ENCODE data around the gene MAP4K4. TPM values are rescaled to one million over a fixed set of nuclear protein-coding genes. Genes with fewer than 3 reads are reported as not detected.

The MAP4K4 gene
- total RNA-seq, 4 donors from 2014 or later, result 40.0 to 85.5 (median 59.5) TPM

- no peak for DNase-seq
- Histone ChIP-seq H3K36me3 (no peaks in the 10 kb centered on the region), H3K9me3 (no peaks in the 10 kb centered on the region), H3K4me3 (no peak overlapping the region), H3K4me1 (peaks cover 55 to 74% of the 10 kb centered on the region in 2 donors), H3K27me3 (no peaks in the 10 kb centered on the region), H3K27ac (peak overlapping the region in 3 of 4 donors; percentile 79 to 90 (median 84))
- intact Hi-C loops (cut with DNase I; ENCODE audit: low total_unique reads), result loop anchor here (2.0 kb wide), 1 partner anchor 35 kb away; the partner anchor contains the start of gene MAP4K4
- in situ Hi-C loops (cut with MboI; ENCODE audit: low sequenced_read_pairs in 4 of 4), result no loop called here
- ATAC-seq, result no peak
- TF ChIP-seq POLR2A (IDR thresholded peaks at IDR 0.05), result no peak
- TF ChIP-seq CTCF (IDR thresholded peaks at IDR 0.05 in 4 of 5, conservative IDR thresholded peaks at IDR 0.05 in 1 of 5), result no peak
These were observed 33.9 kb downstream of the MAP4K4 start for GRCh38 chr2:101731221-101732054.

- intact Hi-C loops (cut with DNase I; ENCODE audit: low total_unique reads), result loop anchor here (2.0 kb wide), 1 partner anchor 35 kb away; the partner anchor contains the start of gene MAP4K4
- ATAC-seq (no peak), DNase-seq (no peak)
- Histone ChIP-seq H3K4me3 (no peak overlapping the region), H3K36me3 (no peaks in the 10 kb centered on the region), H3K27me3 (no peaks in the 10 kb centered on the region), H3K4me1 (peaks cover 63 to 74% of the 10 kb centered on the region in 2 donors), H3K9me3 (no peaks in the 10 kb centered on the region), H3K27ac (peak overlapping the region; percentile 79 to 90 (median 85))
- TF ChIP-seq POLR2A (IDR thresholded peaks at IDR 0.05), result no peak
- TF ChIP-seq CTCF (IDR thresholded peaks at IDR 0.05 in 4 of 5, conservative IDR thresholded peaks at IDR 0.05 in 1 of 5), result no peak
- in situ Hi-C loops (cut with MboI; ENCODE audit: low sequenced_read_pairs in 4 of 4), result no loop called here
These were observed 34.7 kb downstream of the MAP4K4 start for GRCh38 chr2:101732199-101732598.

- H3K36me3 ChIP-seq, result no peaks in the 10 kb centered on the region
- TF ChIP-seq CTCF (IDR thresholded peaks at IDR 0.05 in 4 of 5, conservative IDR thresholded peaks at IDR 0.05 in 1 of 5), result no peak
- TF ChIP-seq POLR2A (IDR thresholded peaks at IDR 0.05), result no peak
- H3K4me3 ChIP-seq, result no peak overlapping the region
- intact Hi-C loops (cut with DNase I; ENCODE audit: low total_unique reads), result loop anchor here (2.0 kb wide), 1 partner anchor 36 kb away; the partner anchor contains the start of gene MAP4K4
- DNase-seq (no peak), ATAC-seq (no peak)
- peaks cover 67 to 78% of the 10 kb centered on the region in 2 donors for H3K4me1 ChIP-seq
- peak overlapping the region; percentile 79 to 90 (median 85) for H3K27ac ChIP-seq
- H3K9me3 ChIP-seq, result no peaks in the 10 kb centered on the region
- in situ Hi-C loops (cut with MboI; ENCODE audit: low sequenced_read_pairs in 4 of 4), result no loop called here
- H3K27me3 ChIP-seq, result no peaks in the 10 kb centered on the region
These were observed 35.3 kb downstream of the MAP4K4 start for GRCh38 chr2:101732773-101733256.

- no peaks in the 10 kb centered on the region for H3K27me3 ChIP-seq
- no peaks in the 10 kb centered on the region for H3K36me3 ChIP-seq
- peak overlapping the region; percentile 79 to 90 (median 85) for H3K27ac ChIP-seq
- in situ Hi-C loops (cut with MboI; ENCODE audit: low sequenced_read_pairs in 4 of 4) (no loop called here), intact Hi-C loops (cut with DNase I; ENCODE audit: low total_unique reads) (loop anchor here (2.0 kb wide), 1 partner anchor 37 kb away; the partner anchor contains the start of gene MAP4K4)
- H3K4me1 ChIP-seq, result peaks cover 67 to 85% of the 10 kb centered on the region in 2 donors
- H3K4me3 ChIP-seq, result no peak overlapping the region
- DNase-seq (peak; percentile 66 to 89), ATAC-seq (peak; percentile 82 to 84)
- H3K9me3 ChIP-seq, result no peaks in the 10 kb centered on the region
- TF ChIP-seq POLR2A (IDR thresholded peaks at IDR 0.05) (peak in 1 of 2 donors; percentile 30), CTCF (IDR thresholded peaks at IDR 0.05 in 4 of 5, conservative IDR thresholded peaks at IDR 0.05 in 1 of 5) (no peak)
These were observed 35.9 kb downstream of the MAP4K4 start for GRCh38 chr2:101733257-101733993.
